H1 (cell line): ENCODE measurements around the gene KIAA1586. TPM values are rescaled to one million over a fixed set of nuclear protein-coding genes. Genes with fewer than 3 reads are reported as not detected.
"Not testable (repeated sequence)": the region's sequence is repeated elsewhere in the genome, so short reads cannot be mapped to it uniquely, and the experiment has no call there.

Experiments
- CTCF ChIA-PET: fragments of 300-600 bp; sonication (Branson Sonifier 250); formaldehyde crosslinking; loops from one replicate; lab custom pipeline; 2021; ENCODE audit not compliant: partially characterized antibody; lab: Charles Lee
- POLR2A ChIA-PET: fragments of 300-600 bp; sonication (Branson Sonifier 250); formaldehyde crosslinking; loops from one replicate; lab custom pipeline; 2021; ENCODE audit warnings: inconsistent platforms; ENCODE audit not compliant: partially characterized antibody; lab: Charles Lee
- DNase-seq, 2 experiments: peaks; one replicate each; pipeline versions ENCODE4 v3.0.0 to v3.0.0-alpha.2; 2010 to 2022; ENCODE audit warnings: low spot score in 2 of 2, low read depth in 1 of 2, mixed read lengths in 1 of 2
- FAIRE-seq: peaks from 2 replicates; lab custom pipeline; 2011; peaks lifted over from hg19 to GRCh38; lab: Jason Lieb, UNC
- H2AFZ ChIP-seq: 2 replicates; pipeline ENCODE4 v1.8.1; 2012; ENCODE audit warnings: low read length, inconsistent platforms
- H2AK5ac ChIP-seq: 2 replicates; pipeline ENCODE4 v1.6.1; 2013; ENCODE audit warnings: low read depth, low read length
- H2BK120ac ChIP-seq: replicated peaks from 2 replicates; pipeline ENCODE3; 2013; ENCODE audit warnings: low read depth, low read length, inconsistent platforms
- H2BK12ac ChIP-seq: 2 replicates; pipeline ENCODE4 v1.6.1; 2013; ENCODE audit warnings: low read depth, low read length
- H2BK15ac ChIP-seq: 2 replicates; pipeline ENCODE4 v1.6.1; 2013; ENCODE audit warnings: low read length
- H2BK20ac ChIP-seq: 2 replicates; pipeline ENCODE4 v1.6.1; 2013; ENCODE audit warnings: low read length
- H2BK5ac ChIP-seq: 2 replicates; pipeline ENCODE4 v1.6.1; 2013; ENCODE audit warnings: low read depth, low read length
- H3K14ac ChIP-seq: 2 replicates; pipeline ENCODE4 v1.6.1; 2013; ENCODE audit warnings: inconsistent platforms; ENCODE audit not compliant: insufficient read length
- H3K18ac ChIP-seq: 2 replicates; pipeline ENCODE4 v1.6.1; 2013; ENCODE audit warnings: low read length; ENCODE audit errors: extremely low read depth
- H3K23ac ChIP-seq: 2 replicates; pipeline ENCODE4 v1.6.1; 2013; ENCODE audit warnings: inconsistent platforms; ENCODE audit not compliant: insufficient read length
- H3K23me2 ChIP-seq: 2 replicates; pipeline ENCODE4 v1.6.1; 2013; ENCODE audit warnings: low read depth, low read length
- H3K27ac ChIP-seq: 2 replicates; pipeline ENCODE4 v1.6.1; 2011; ENCODE audit warnings: low read depth, low read length, inconsistent platforms
- H3K27me3 ChIP-seq, 4 experiments: replicated peaks in 1 of 4; 1 replicate in 1 of 4; 2 replicates in 3 of 4; pipeline versions ENCODE4 v1.6.1 to v1.8.1; 2011 to 2013; ENCODE audit warnings: low read length in 3 of 4, mild to moderate bottlenecking in 3 of 4, inconsistent platforms in 2 of 4, mixed read lengths in 2 of 4, moderate library complexity in 1 of 4; ENCODE audit not compliant: control insufficient read depth in 3 of 4, insufficient read depth in 3 of 4; ENCODE audit errors: extremely low read depth in 1 of 4
- H3K36me3 ChIP-seq, 4 experiments: 2 replicates each; pipeline versions ENCODE4 v1.6.1 to v1.8.1; 2011 to 2013; ENCODE audit warnings: mild to moderate bottlenecking in 4 of 4, low read length in 3 of 4, moderate library complexity in 2 of 4, control low read depth in 1 of 4, inconsistent platforms in 1 of 4; ENCODE audit not compliant: insufficient read depth in 4 of 4, control insufficient read depth in 2 of 4
- H3K4ac ChIP-seq: replicated peaks from 2 replicates; pipeline ENCODE3; 2013; ENCODE audit warnings: low read length, low read depth, mixed read lengths, inconsistent platforms; ENCODE audit not compliant: insufficient read length
- H3K4me1 ChIP-seq, 4 experiments: replicated peaks in 1 of 4; 1 replicate in 1 of 4; 2 replicates in 3 of 4; pipeline versions ENCODE4 v1.6.1 to v1.8.1; 2011 to 2013; ENCODE audit warnings: low read length in 3 of 4, inconsistent platforms in 2 of 4, mixed read lengths in 1 of 4; ENCODE audit not compliant: insufficient read depth in 4 of 4, control insufficient read depth in 3 of 4
- H3K4me2 ChIP-seq, 2 experiments: 2 replicates each; pipeline versions ENCODE4 v1.6.1 to v1.8.1; 2011 to 2013; ENCODE audit warnings: low read depth in 2 of 2, low read length in 2 of 2, control low read depth in 1 of 2, inconsistent platforms in 1 of 2, mild to moderate bottlenecking in 1 of 2; ENCODE audit not compliant: insufficient read depth in 1 of 2
- H3K4me3 ChIP-seq, 4 experiments: fragments of 200-600, 300-600 bp in 1 of 4; sonication (generic), shearing (Covaris generic), sonication (Bioruptor Twin) in 1 of 4; 2 replicates each; pipeline versions ENCODE4 v1.5.1 to v1.8.1; 2011 to 2016; ENCODE audit warnings: low read length in 4 of 4, low read depth in 3 of 4, control low read depth in 2 of 4, inconsistent platforms in 2 of 4, mild to moderate bottlenecking in 2 of 4, mixed read lengths in 1 of 4, moderate library complexity in 1 of 4; ENCODE audit not compliant: insufficient read depth in 2 of 4; ENCODE audit errors: extremely low read depth in 1 of 4
- H3K56ac ChIP-seq: replicated peaks from 2 replicates; pipeline ENCODE3; 2013; ENCODE audit warnings: low read depth, mild to moderate bottlenecking, mixed read lengths, low read length, inconsistent platforms; ENCODE audit not compliant: insufficient read length
- H3K79me1 ChIP-seq: 2 replicates; pipeline ENCODE4 v1.6.1; 2013; ENCODE audit warnings: low read depth, low read length, control low read depth
- H3K79me2 ChIP-seq, 2 experiments: 2 replicates each; pipeline versions ENCODE4 v1.6.1 to v1.8.1; 2012 to 2013; ENCODE audit warnings: low read length in 2 of 2, mild to moderate bottlenecking in 2 of 2, inconsistent platforms in 1 of 2; ENCODE audit not compliant: insufficient read depth in 2 of 2, control insufficient read depth in 1 of 2
- H3K9ac ChIP-seq, 4 experiments: replicated peaks in 1 of 4; 1 replicate in 1 of 4; 2 replicates in 3 of 4; pipeline versions ENCODE4 v1.6.1 to v1.8.1; 2011 to 2013; ENCODE audit warnings: low read depth in 3 of 4, low read length in 3 of 4, control low read depth in 2 of 4, mild to moderate bottlenecking in 2 of 4, moderate library complexity in 2 of 4, inconsistent platforms in 1 of 4; ENCODE audit errors: extremely low read depth in 1 of 4
- H3K9me3 ChIP-seq, 2 experiments: 2 replicates each; pipeline versions ENCODE4 v1.6.1 to v1.8.1; 2012 to 2013; ENCODE audit warnings: mild to moderate bottlenecking in 2 of 2, moderate library complexity in 2 of 2, control low read depth in 1 of 2, inconsistent platforms in 1 of 2, low read depth in 1 of 2, low read length in 1 of 2, mixed read lengths in 1 of 2; ENCODE audit not compliant: insufficient read depth in 2 of 2
- H4K20me1 ChIP-seq, 2 experiments: replicated peaks in 1 of 2; 2 replicates each; pipeline versions ENCODE3 to v1.8.1; 2011 to 2013; ENCODE audit warnings: inconsistent platforms in 2 of 2, low read length in 2 of 2, mild to moderate bottlenecking in 1 of 2; ENCODE audit not compliant: insufficient read depth in 2 of 2, control insufficient read depth in 1 of 2
- H4K5ac ChIP-seq: 2 replicates; pipeline ENCODE4 v1.6.1; 2013; ENCODE audit warnings: low read length, low read depth, mixed read lengths, inconsistent platforms; ENCODE audit not compliant: insufficient read length
- H4K8ac ChIP-seq: 2 replicates; pipeline ENCODE4 v1.8.0; 2013; ENCODE audit warnings: mild to moderate bottlenecking, moderate library complexity, low read length, inconsistent platforms; ENCODE audit not compliant: insufficient read depth; ENCODE audit errors: extremely low read depth
- H4K91ac ChIP-seq: replicated peaks from 2 replicates; pipeline ENCODE3; 2013; ENCODE audit warnings: low read length, mixed read lengths, inconsistent platforms; ENCODE audit not compliant: insufficient read length
- WGBS, 2 experiments: shearing (Covaris generic) in 1 of 2; methylation state at CpG; one replicate each; pipeline versions ENCODE4 v1.1.6 to v1.1.7; 2013 to 2015; ENCODE audit warnings: low lambda C conversion rate in 2 of 2, mixed read lengths in 2 of 2, inconsistent platforms in 1 of 2, low coverage in 1 of 2, missing lambda C conversion rate in 1 of 2; ENCODE audit not compliant: insufficient replicate concordance in 2 of 2, insufficient coverage in 1 of 2, insufficient read length in 1 of 2; ENCODE audit errors: extremely low coverage in 1 of 2, missing lambda C conversion rate in 1 of 2; 5-methylcytosine and 5-hydroxymethylcytosine counted together
- polyA plus RNA-seq, 7 experiments: library from polyadenylated mRNA; depleted of rRNA in 3 of 7; stranded (reverse) in 5 of 7; unstranded in 2 of 7; fragments of >200 nt in 5 of 7; fragments of 200-250 nt in 2 of 7; gene quantifications; 1 replicate in 5 of 7; 2 replicates in 1 of 7; 4 replicates in 1 of 7; pipeline versions ENCODE4 v1.2.1 to v1.2.3, GENCODE V29; 2011 to 2013; ENCODE audit warnings: missing spikeins in 2 of 7, mixed read lengths in 2 of 7
- total RNA-seq: library from RNA; stranded (reverse); fragmentation: NEBNext Ultra II Directional; extraction: Animal tissue kit (Norgen Biotek cat#: 25700); gene quantifications from 2 replicates; pipeline ENCODE4 v1.2.1, GENCODE V29; 2021

KIAA1586 gene
- total and polyA plus RNA-seq, 2 of the 8 experiments (the other 6 are each of a cell fraction or from before 2014, with no cell fraction given): 2.1 to 24.4 TPM

GRCh38 chr6:57091375-57091774 is 44.9 kb downstream of the KIAA1586 start:
- Histone ChIP-seq H3K79me2 (peaks cover 0 to 50% of the 10 kb centered on the region in 2 experiments; a peak in 3 of 4 replicates), H3K4me2 (peak overlapping the region; percentile 23 to 38; a peak in 1 of 4 replicates), H3K36me3 (peaks cover 0 to 24% (median 0%) of the 10 kb centered on the region in 4 experiments; a peak in 3 of 8 replicates), H3K4me3 (peak overlapping the region in 3 of 4 experiments; percentile 8 to 35 (median 8); a peak in 3 of 8 replicates)
- not testable (repeated sequence) for H4K8ac ChIP-seq, H3K4ac ChIP-seq, H2AFZ ChIP-seq, H4K91ac ChIP-seq, H3K4me1 ChIP-seq, H2BK12ac ChIP-seq, H2BK5ac ChIP-seq, H3K14ac ChIP-seq, H2BK15ac ChIP-seq, H3K9me3 ChIP-seq, H2AK5ac ChIP-seq, H4K5ac ChIP-seq, H3K23me2 ChIP-seq, FAIRE-seq, H2BK20ac ChIP-seq, H3K79me1 ChIP-seq, H3K56ac ChIP-seq, H3K27me3 ChIP-seq, H2BK120ac ChIP-seq, DNase-seq, H3K23ac ChIP-seq, H3K27ac ChIP-seq, H3K9ac ChIP-seq, H4K20me1 ChIP-seq, H3K18ac ChIP-seq
- POLR2A ChIA-PET: interaction anchor here (2.4 kb wide), 1 partner anchor 17 kb away, joined by 5 read pairs; no protein-coding TSS in a partner anchor
- CTCF ChIA-PET: interaction anchor here (0.9 kb wide), 1 partner anchor 19 kb away, joined by 3 read pairs; no protein-coding TSS in a partner anchor
- 63% methylated on average over 6 of the region's 7 CpGs; no CpG with 5 or more reads in 1 of the 2 experiments for WGBS, 2 experiments
